Measurements from ENCODE around the gene FYN.

Gene FYN

DNA sequence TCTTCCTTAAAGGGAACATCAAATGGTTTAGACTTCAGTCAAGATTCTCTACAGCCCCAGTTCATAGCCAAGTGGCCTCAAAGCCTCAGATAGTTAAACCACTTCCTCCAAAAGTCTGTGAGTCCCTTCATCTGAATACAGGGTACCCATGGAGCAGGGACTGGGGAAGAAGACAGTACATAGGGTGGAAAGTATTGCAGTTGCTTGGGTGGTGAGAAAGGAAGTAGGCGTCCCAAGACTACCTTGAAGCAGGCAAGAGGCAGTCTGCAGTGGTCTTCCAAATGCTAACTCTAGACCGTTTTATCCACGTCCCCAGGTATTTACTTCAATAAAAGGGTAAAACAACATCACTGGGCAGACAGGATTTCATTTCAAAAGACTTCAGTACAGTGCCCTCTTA lies 2.0 kb downstream of the FYN start:
- CTCF ChIA-PET, result interaction anchor here (0.6 to 1.5 kb wide), 3 partner anchors 123 to 201 kb away, joined by 3 to 4 read pairs (median 3); no protein-coding TSS in a partner anchor
- POLR2A ChIA-PET, result no interaction called here
- peaks cover 11% of the 10 kb centered on the region for H3K4me1 ChIP-seq (ENCODE audit: control insufficient read depth, insufficient read depth, low read length)
- peak overlapping the region; percentile 93 for H3K27ac ChIP-seq (ENCODE audit: extremely low read depth, low read depth, low read length)
- H3K4me3 ChIP-seq (ENCODE audit: low read depth, low read length), result peak overlapping the region; percentile 83
- H3K36me3 ChIP-seq (ENCODE audit: control insufficient read depth in 2 of 2, insufficient read depth in 1 of 2, low read length in 2 of 2), result no peaks in the 10 kb centered on the region
- no peaks in the 10 kb centered on the region for H3K9me3 ChIP-seq (ENCODE audit: control insufficient read depth, insufficient read depth, low read depth, low read length)
- no peak for TF ChIP-seq ZNF747 (tag by site-specific recombination; IDR thresholded peaks at IDR 0.05)
- TF ChIP-seq, protein P1, sequence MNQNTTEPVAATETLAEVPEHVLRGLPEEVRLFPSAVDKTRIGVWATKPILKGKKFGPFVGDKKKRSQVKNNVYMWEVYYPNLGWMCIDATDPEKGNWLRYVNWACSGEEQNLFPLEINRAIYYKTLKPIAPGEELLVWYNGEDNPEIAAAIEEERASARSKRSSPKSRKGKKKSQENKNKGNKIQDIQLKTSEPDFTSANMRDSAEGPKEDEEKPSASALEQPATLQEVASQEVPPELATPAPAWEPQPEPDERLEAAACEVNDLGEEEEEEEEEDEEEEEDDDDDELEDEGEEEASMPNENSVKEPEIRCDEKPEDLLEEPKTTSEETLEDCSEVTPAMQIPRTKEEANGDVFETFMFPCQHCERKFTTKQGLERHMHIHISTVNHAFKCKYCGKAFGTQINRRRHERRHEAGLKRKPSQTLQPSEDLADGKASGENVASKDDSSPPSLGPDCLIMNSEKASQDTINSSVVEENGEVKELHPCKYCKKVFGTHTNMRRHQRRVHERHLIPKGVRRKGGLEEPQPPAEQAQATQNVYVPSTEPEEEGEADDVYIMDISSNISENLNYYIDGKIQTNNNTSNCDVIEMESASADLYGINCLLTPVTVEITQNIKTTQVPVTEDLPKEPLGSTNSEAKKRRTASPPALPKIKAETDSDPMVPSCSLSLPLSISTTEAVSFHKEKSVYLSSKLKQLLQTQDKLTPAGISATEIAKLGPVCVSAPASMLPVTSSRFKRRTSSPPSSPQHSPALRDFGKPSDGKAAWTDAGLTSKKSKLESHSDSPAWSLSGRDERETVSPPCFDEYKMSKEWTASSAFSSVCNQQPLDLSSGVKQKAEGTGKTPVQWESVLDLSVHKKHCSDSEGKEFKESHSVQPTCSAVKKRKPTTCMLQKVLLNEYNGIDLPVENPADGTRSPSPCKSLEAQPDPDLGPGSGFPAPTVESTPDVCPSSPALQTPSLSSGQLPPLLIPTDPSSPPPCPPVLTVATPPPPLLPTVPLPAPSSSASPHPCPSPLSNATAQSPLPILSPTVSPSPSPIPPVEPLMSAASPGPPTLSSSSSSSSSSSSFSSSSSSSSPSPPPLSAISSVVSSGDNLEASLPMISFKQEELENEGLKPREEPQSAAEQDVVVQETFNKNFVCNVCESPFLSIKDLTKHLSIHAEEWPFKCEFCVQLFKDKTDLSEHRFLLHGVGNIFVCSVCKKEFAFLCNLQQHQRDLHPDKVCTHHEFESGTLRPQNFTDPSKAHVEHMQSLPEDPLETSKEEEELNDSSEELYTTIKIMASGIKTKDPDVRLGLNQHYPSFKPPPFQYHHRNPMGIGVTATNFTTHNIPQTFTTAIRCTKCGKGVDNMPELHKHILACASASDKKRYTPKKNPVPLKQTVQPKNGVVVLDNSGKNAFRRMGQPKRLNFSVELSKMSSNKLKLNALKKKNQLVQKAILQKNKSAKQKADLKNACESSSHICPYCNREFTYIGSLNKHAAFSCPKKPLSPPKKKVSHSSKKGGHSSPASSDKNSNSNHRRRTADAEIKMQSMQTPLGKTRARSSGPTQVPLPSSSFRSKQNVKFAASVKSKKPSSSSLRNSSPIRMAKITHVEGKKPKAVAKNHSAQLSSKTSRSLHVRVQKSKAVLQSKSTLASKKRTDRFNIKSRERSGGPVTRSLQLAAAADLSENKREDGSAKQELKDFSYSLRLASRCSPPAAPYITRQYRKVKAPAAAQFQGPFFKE (tag by site-specific recombination; IDR thresholded peaks at IDR 0.05; ENCODE audit: borderline replicate concordance), result no peak
- no peak for TF ChIP-seq ZNF24 (tag by site-specific recombination; IDR thresholded peaks at IDR 0.05)
- TF ChIP-seq IKZF3 (tag by site-specific recombination; IDR thresholded peaks at IDR 0.05), result no peak
- no peak for TF ChIP-seq ZNF391 (tag by site-specific recombination; IDR thresholded peaks at IDR 0.05; ENCODE audit: borderline replicate concordance, low read depth)
- no peak for TF ChIP-seq ZNF157 (tag by site-specific recombination; IDR thresholded peaks at IDR 0.05)
- TF ChIP-seq ZNF701 (tag by site-specific recombination; IDR thresholded peaks at IDR 0.05), result no peak

DNA sequence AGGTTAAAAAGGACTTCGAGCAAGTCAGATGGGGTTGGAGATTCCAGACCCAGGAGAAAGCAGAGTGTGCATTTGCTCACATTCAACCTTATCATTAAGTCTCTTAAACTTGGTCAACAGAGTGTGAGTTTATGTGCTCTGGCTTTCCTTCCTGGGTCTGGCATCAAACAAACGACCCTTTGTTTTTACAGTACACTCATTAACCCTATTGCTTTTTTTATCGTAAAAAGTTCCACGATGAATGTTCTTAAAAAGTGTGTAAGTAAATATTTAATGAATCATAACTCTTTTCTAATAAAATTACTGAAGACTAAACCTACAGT lies 2.5 kb downstream of the FYN start:
- Histone ChIP-seq H3K27ac (ENCODE audit: extremely low read depth, low read depth, low read length) (no peak overlapping the region), H3K36me3 (ENCODE audit: control insufficient read depth in 2 of 2, insufficient read depth in 1 of 2, low read length in 2 of 2) (no peaks in the 10 kb centered on the region), H3K4me1 (ENCODE audit: control insufficient read depth, insufficient read depth, low read length) (peaks cover 11% of the 10 kb centered on the region), H3K9me3 (ENCODE audit: control insufficient read depth, insufficient read depth, low read depth, low read length) (no peaks in the 10 kb centered on the region), H3K4me3 (ENCODE audit: low read depth, low read length) (no peak overlapping the region)
- ChIA-PET POLR2A (interaction anchor here (0.9 kb wide), 1 partner anchor 15 kb away, joined by 3 read pairs; no protein-coding TSS in a partner anchor), CTCF (interaction anchor here (1.4 kb wide), 1 partner anchor 123 kb away, joined by 3 read pairs; no protein-coding TSS in a partner anchor)
- TF ChIP-seq HOXC10 (CRISPR knock-in tag; IDR thresholded peaks at IDR 0.05) (no peak), ZFP69B (tag by site-specific recombination; IDR thresholded peaks at IDR 0.05) (no peak), ZSCAN23 (tag by site-specific recombination; IDR thresholded peaks at IDR 0.05) (no peak), ZNF621 (tag by site-specific recombination; IDR thresholded peaks at IDR 0.05) (no peak), ZNF629 (tag by site-specific recombination; IDR thresholded peaks at IDR 0.05) (no peak), ZNF623 (tag by site-specific recombination; IDR thresholded peaks at IDR 0.05) (no peak), ZNF530 (tag by site-specific recombination; IDR thresholded peaks at IDR 0.05; ENCODE audit: low read depth) (no peak), ZNF664 (tag by site-specific recombination; IDR thresholded peaks at IDR 0.05) (no peak), OVOL3 (tag by site-specific recombination; IDR thresholded peaks at IDR 0.05) (no peak), ZBTB1 (tag by site-specific recombination; IDR thresholded peaks at IDR 0.05) (no peak), ZNF791 (tag by site-specific recombination; IDR thresholded peaks at IDR 0.05) (no peak), ZNF677 (tag by site-specific recombination; IDR thresholded peaks at IDR 0.05) (no peak)
- TF ChIP-seq, protein P2, sequence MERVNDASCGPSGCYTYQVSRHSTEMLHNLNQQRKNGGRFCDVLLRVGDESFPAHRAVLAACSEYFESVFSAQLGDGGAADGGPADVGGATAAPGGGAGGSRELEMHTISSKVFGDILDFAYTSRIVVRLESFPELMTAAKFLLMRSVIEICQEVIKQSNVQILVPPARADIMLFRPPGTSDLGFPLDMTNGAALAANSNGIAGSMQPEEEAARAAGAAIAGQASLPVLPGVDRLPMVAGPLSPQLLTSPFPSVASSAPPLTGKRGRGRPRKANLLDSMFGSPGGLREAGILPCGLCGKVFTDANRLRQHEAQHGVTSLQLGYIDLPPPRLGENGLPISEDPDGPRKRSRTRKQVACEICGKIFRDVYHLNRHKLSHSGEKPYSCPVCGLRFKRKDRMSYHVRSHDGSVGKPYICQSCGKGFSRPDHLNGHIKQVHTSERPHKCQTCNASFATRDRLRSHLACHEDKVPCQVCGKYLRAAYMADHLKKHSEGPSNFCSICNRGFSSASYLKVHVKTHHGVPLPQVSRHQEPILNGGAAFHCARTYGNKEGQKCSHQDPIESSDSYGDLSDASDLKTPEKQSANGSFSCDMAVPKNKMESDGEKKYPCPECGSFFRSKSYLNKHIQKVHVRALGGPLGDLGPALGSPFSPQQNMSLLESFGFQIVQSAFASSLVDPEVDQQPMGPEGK (tag by site-specific recombination; IDR thresholded peaks at IDR 0.05), result no peak
- TF ChIP-seq, protein P3, sequence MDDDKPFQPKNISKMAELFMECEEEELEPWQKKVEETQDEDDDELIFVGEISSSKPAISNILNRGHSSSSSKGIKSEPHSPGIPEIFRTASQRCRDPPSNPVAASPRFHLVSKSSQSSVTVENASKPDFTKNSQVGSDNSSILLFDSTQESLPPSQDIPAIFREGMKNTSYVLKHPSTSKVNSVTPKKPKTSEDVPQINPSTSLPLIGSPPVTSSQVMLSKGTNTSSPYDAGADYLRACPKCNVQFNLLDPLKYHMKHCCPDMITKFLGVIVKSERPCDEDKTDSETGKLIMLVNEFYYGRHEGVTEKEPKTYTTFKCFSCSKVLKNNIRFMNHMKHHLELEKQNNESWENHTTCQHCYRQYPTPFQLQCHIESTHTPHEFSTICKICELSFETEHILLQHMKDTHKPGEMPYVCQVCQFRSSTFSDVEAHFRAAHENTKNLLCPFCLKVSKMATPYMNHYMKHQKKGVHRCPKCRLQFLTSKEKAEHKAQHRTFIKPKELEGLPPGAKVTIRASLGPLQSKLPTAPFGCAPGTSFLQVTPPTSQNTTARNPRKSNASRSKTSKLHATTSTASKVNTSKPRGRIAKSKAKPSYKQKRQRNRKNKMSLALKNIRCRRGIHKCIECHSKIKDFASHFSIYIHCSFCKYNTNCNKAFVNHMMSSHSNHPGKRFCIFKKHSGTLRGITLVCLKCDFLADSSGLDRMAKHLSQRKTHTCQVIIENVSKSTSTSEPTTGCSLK (tag by site-specific recombination; IDR thresholded peaks at IDR 0.05), result no peak
- TF ChIP-seq, protein P4, sequence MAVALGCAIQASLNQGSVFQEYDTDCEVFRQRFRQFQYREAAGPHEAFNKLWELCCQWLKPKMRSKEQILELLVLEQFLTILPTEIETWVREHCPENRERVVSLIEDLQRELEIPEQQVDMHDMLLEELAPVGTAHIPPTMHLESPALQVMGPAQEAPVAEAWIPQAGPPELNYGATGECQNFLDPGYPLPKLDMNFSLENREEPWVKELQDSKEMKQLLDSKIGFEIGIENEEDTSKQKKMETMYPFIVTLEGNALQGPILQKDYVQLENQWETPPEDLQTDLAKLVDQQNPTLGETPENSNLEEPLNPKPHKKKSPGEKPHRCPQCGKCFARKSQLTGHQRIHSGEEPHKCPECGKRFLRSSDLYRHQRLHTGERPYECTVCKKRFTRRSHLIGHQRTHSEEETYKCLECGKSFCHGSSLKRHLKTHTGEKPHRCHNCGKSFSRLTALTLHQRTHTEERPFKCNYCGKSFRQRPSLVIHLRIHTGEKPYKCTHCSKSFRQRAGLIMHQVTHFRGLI (tag by site-specific recombination; IDR thresholded peaks at IDR 0.05), result 0 out of 2 replicates have a peak, but pooled peaks have one; percentile 14
- TF ChIP-seq, protein P5, sequence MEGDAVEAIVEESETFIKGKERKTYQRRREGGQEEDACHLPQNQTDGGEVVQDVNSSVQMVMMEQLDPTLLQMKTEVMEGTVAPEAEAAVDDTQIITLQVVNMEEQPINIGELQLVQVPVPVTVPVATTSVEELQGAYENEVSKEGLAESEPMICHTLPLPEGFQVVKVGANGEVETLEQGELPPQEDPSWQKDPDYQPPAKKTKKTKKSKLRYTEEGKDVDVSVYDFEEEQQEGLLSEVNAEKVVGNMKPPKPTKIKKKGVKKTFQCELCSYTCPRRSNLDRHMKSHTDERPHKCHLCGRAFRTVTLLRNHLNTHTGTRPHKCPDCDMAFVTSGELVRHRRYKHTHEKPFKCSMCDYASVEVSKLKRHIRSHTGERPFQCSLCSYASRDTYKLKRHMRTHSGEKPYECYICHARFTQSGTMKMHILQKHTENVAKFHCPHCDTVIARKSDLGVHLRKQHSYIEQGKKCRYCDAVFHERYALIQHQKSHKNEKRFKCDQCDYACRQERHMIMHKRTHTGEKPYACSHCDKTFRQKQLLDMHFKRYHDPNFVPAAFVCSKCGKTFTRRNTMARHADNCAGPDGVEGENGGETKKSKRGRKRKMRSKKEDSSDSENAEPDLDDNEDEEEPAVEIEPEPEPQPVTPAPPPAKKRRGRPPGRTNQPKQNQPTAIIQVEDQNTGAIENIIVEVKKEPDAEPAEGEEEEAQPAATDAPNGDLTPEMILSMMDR (tag by site-specific recombination; IDR thresholded peaks at IDR 0.05), result no peak

Measured in HEK293 (cell line).